A549 (cell line): ENCODE results near the gene SLC48A1.

Experiments
- CEBPB ChIP-seq, 2 experiments: fragments of >200 bp in 1 of 2; sonication (Bioruptor Twin) in 1 of 2; formaldehyde crosslinking in 1 of 2; IDR thresholded peaks; 2 replicates each; pipeline ENCODE4 v1.6.1; 2012 to 2016
- RAD21 ChIP-seq, 2 experiments: fragments of >200 bp in 1 of 2; sonication (Bioruptor Twin) in 1 of 2; formaldehyde crosslinking in 1 of 2; IDR thresholded peaks in 1 of 2; conservative IDR thresholded peaks in 1 of 2; 2 replicates in 1 of 2; 3 replicates in 1 of 2; pipeline ENCODE4 v1.6.1; 2012 to 2018; ENCODE audit warnings: inconsistent platforms in 1 of 2

DNA sequence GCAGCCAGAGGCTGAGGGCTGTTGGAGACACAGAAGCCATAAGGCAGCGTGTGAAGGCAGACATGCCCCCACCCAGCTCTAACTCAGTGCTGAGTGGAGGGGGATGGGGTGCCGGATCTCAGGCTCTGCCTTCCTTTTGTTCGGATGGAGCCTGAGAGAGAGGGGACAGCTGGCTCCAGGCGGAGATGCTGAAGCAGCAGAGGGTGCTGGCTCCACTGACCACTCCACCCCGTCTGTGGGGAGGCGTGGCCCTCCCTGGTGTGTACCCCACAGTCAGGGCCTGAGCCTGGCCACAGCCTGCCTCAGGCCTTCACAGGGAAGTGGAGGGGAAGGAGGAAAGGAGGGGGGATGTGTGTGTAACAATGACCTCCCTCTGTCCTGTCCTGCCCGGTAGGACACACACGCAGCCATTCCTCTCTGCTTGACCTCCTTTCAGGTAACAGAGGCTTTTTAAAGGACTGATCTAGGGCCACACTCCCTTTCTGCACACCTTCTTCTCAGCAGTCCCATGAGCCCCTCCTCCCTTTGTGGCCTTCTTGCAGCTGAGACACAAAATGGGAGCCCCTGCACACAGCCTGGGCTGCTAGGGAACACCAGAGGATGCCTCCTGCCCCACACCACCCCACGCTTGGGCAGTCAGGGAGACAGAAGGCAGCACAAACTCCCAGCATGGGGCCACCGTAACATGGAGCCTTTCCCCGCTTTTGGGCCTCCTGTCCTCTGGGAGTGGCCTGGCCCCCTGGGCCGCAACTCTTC is 38.1 kb upstream of the SLC48A1 start:
- no peak for TF ChIP-seq RAD21 (conservative IDR thresholded peaks at IDR 0.05 in 1 of 2, IDR thresholded peaks at IDR 0.05 in 1 of 2)
- TF ChIP-seq CEBPB (IDR thresholded peaks at IDR 0.05): no peak
